CD8-positive, alpha-beta memory T cell (primary cell): ENCODE results near the gene PATJ. TPM values are rescaled to one million over a fixed set of nuclear protein-coding genes. Genes with fewer than 3 reads are reported as not detected.

Source experiments
- CTCF ChIA-PET: fragments of 350-600 bp; sonication (Branson Sonifier 250); formaldehyde crosslinking; loops from one replicate; lab custom pipeline; 2021; ENCODE audit warnings: antibody characterized with exemption; lab: Charles Lee
- POLR2A ChIA-PET: fragments of 350-600 bp; sonication (Branson Sonifier 250); formaldehyde crosslinking; loops from one replicate; lab custom pipeline; 2021; ENCODE audit warnings: antibody characterized with exemption; lab: Charles Lee
- DNase-seq, 5 donors: peaks; one replicate each; pipeline versions ENCODE4 v3.0.0 to v3.0.0-alpha.2; 2020 to 2022; ENCODE audit warnings: mixed read lengths in 1 of 5
- H3K27ac ChIP-seq: one replicate; pipeline ENCODE4 v1.7.0; 2013; ENCODE audit warnings: low read depth, mild to moderate bottlenecking, low read length, moderate library complexity
- H3K27me3 ChIP-seq: 2 replicates; pipeline ENCODE4 v1.7.0; 2013; ENCODE audit warnings: low read length, mild to moderate bottlenecking; ENCODE audit not compliant: insufficient read depth, poor library complexity, severe bottlenecking
- H3K36me3 ChIP-seq: 2 replicates; pipeline ENCODE4 v1.7.0; 2013; ENCODE audit warnings: mild to moderate bottlenecking, low read length, moderate library complexity; ENCODE audit not compliant: insufficient read depth
- H3K4me1 ChIP-seq: 2 replicates; pipeline ENCODE4 v1.7.0; 2013; ENCODE audit warnings: mild to moderate bottlenecking, low read length, moderate library complexity; ENCODE audit not compliant: insufficient read depth
- H3K4me3 ChIP-seq: 2 replicates; pipeline ENCODE4 v1.7.0; 2013; ENCODE audit warnings: mild to moderate bottlenecking, low read length
- H3K9me3 ChIP-seq: 2 replicates; pipeline ENCODE4 v1.7.0; 2013; ENCODE audit warnings: mild to moderate bottlenecking, low read length
- H3K27ac Mint-ChIP-seq, 8 donors: one replicate each; pipeline ENCODE4 v1.8.0; 2020 to 2021; ENCODE audit warnings: mixed read lengths in 8 of 8, mild to moderate bottlenecking in 6 of 8, inconsistent platforms in 3 of 8, moderate library complexity in 3 of 8
- H3K27me3 Mint-ChIP-seq, 2 donors: one replicate each; pipeline ENCODE4 v1.8.0; 2020 to 2021; ENCODE audit warnings: mixed read lengths in 2 of 2, mild to moderate bottlenecking in 1 of 2, moderate library complexity in 1 of 2
- H3K36me3 Mint-ChIP-seq, 3 donors: one replicate each; pipeline ENCODE4 v1.8.0; 2020 to 2021; ENCODE audit warnings: mixed read lengths in 3 of 3, inconsistent platforms in 1 of 3, mild to moderate bottlenecking in 1 of 3
- H3K4me1 Mint-ChIP-seq, 3 donors: one replicate each; pipeline ENCODE4 v1.8.0; 2020 to 2021; ENCODE audit warnings: mixed read lengths in 3 of 3, inconsistent platforms in 1 of 3, mild to moderate bottlenecking in 1 of 3
- H3K4me3 Mint-ChIP-seq, 7 donors: one replicate each; pipeline ENCODE4 v1.8.0; 2020 to 2021; ENCODE audit warnings: mixed read lengths in 7 of 7, mild to moderate bottlenecking in 6 of 7, moderate library complexity in 4 of 7, inconsistent platforms in 2 of 7
- H3K9me3 Mint-ChIP-seq, 5 donors: one replicate each; pipeline ENCODE4 v1.8.0; 2020 to 2022; ENCODE audit warnings: mixed read lengths in 5 of 5, mild to moderate bottlenecking in 3 of 5, moderate library complexity in 2 of 5, inconsistent platforms in 1 of 5
- polyA plus RNA-seq: library from polyadenylated mRNA; unstranded; fragments of 300-500 nt; fragmentation: Illumina TruSeq; gene quantifications from one replicate; pipeline ENCODE4 v1.2.3, GENCODE V29; 2021
- total RNA-seq, 2 experiments: library from RNA; stranded (reverse); gene quantifications; one replicate each; pipeline ENCODE4 v1.2.3, GENCODE V29; 2021

Gene PATJ
- total and polyA plus RNA-seq, 3 experiments from 2014 or later, result 9.8 to 24.4 (median 10.3) TPM

- peak in 2 of 5 donors; percentile 8 to 49 for DNase-seq
- Mint-ChIP-seq H3K4me1 (peaks cover 29 to 47% (median 47%) of the 10 kb centered on the region in 3 donors), H3K27ac (peak overlapping the region; percentile 36 to 92 (median 78)), H3K27me3 (peaks cover 0 to 2% of the 10 kb centered on the region in 2 donors), H3K36me3 (peaks cover 0 to 6% (median 0%) of the 10 kb centered on the region in 3 donors), H3K4me3 (peak overlapping the region; percentile 67 to 95 (median 81)), H3K9me3 (no peaks in the 10 kb centered on the region)
- Histone ChIP-seq H3K4me3 (peak overlapping the region; percentile 73), H3K27me3 (no peaks in the 10 kb centered on the region), H3K27ac (no peak overlapping the region), H3K4me1 (peaks cover 8% of the 10 kb centered on the region), H3K36me3 (no peaks in the 10 kb centered on the region), H3K9me3 (no peaks in the 10 kb centered on the region)
- ChIA-PET CTCF (interaction anchor here (1.3 kb wide), 1 partner anchor 99 kb away, joined by 3 read pairs; no protein-coding TSS in a partner anchor), POLR2A (interaction anchor here (0.6 kb wide), 1 partner anchor 530 kb away, joined by 3 read pairs; no protein-coding TSS in a partner anchor)
These were observed 545 bp downstream of the PATJ start for GRCh38 chr1:61742620-61743430.

GRCh38 chr1:61743431-61743705, 1.1 kb downstream of the PATJ start:
- H3K27me3 ChIP-seq, result no peaks in the 10 kb centered on the region
- H3K4me3 Mint-ChIP-seq, result peak overlapping the region; percentile 67 to 84 (median 75)
- H3K4me3 ChIP-seq, result no peak overlapping the region
- peaks cover 29 to 47% (median 47%) of the 10 kb centered on the region in 3 donors for H3K4me1 Mint-ChIP-seq
- peak overlapping the region; percentile 36 to 92 (median 78) for H3K27ac Mint-ChIP-seq
- CTCF ChIA-PET, result interaction anchor here (1.3 kb wide), 1 partner anchor 99 kb away, joined by 3 read pairs; no protein-coding TSS in a partner anchor
- no peaks in the 10 kb centered on the region for H3K36me3 ChIP-seq
- H3K27ac ChIP-seq, result no peak overlapping the region
- POLR2A ChIA-PET, result interaction anchor here (0.6 kb wide), 1 partner anchor 529 kb away, joined by 3 read pairs; no protein-coding TSS in a partner anchor
- no peak for DNase-seq
- H3K27me3 Mint-ChIP-seq, result peaks cover 0 to 2% of the 10 kb centered on the region in 2 donors
- no peaks in the 10 kb centered on the region for H3K9me3 ChIP-seq
- peaks cover 8% of the 10 kb centered on the region for H3K4me1 ChIP-seq
- H3K9me3 Mint-ChIP-seq, result no peaks in the 10 kb centered on the region
- peaks cover 0 to 6% (median 0%) of the 10 kb centered on the region in 3 donors for H3K36me3 Mint-ChIP-seq

- Histone ChIP-seq H3K9me3 (no peaks in the 10 kb centered on the region), H3K27ac (no peak overlapping the region), H3K36me3 (no peaks in the 10 kb centered on the region), H3K27me3 (no peaks in the 10 kb centered on the region), H3K4me1 (peaks cover 8% of the 10 kb centered on the region), H3K4me3 (no peak overlapping the region)
- Mint-ChIP-seq H3K4me3 (peak overlapping the region; percentile 0 to 84 (median 73)), H3K27ac (peak overlapping the region; percentile 5 to 93 (median 80)), H3K36me3 (peaks cover 0 to 7% (median 0%) of the 10 kb centered on the region in 3 donors), H3K9me3 (no peaks in the 10 kb centered on the region), H3K4me1 (peaks cover 28 to 47% (median 47%) of the 10 kb centered on the region in 3 donors), H3K27me3 (peaks cover 0 to 2% of the 10 kb centered on the region in 2 donors)
- peak in 1 of 5 donors; percentile 8 for DNase-seq
- POLR2A ChIA-PET, result interaction anchor here (0.6 kb wide), 1 partner anchor 529 kb away, joined by 3 read pairs; no protein-coding TSS in a partner anchor
- CTCF ChIA-PET, result interaction anchor here (0.6 to 1.3 kb wide), 2 partner anchors 10 to 100 kb away, joined by 3 read pairs; no protein-coding TSS in a partner anchor
These were observed 1.7 kb downstream of the PATJ start for GRCh38 chr1:61743716-61744580.

GRCh38 chr1:61746813-61747212, 4.5 kb downstream of the PATJ start:
- no peak overlapping the region for H3K4me3 Mint-ChIP-seq
- H3K4me1 Mint-ChIP-seq, result peaks cover 21 to 44% (median 36%) of the 10 kb centered on the region in 3 donors
- no peak overlapping the region for H3K4me3 ChIP-seq
- H3K27me3 ChIP-seq, result no peaks in the 10 kb centered on the region
- peak overlapping the region in 2 of 8 donors; percentile 21 to 22 for H3K27ac Mint-ChIP-seq
- H3K9me3 ChIP-seq, result no peaks in the 10 kb centered on the region
- H3K27ac ChIP-seq, result no peak overlapping the region
- no peaks in the 10 kb centered on the region for H3K27me3 Mint-ChIP-seq
- POLR2A ChIA-PET, result no interaction called here
- no peaks in the 10 kb centered on the region for H3K36me3 ChIP-seq
- H3K36me3 Mint-ChIP-seq, result peaks cover 0 to 8% (median 0%) of the 10 kb centered on the region in 3 donors
- CTCF ChIA-PET, result no interaction called here
- H3K4me1 ChIP-seq, result peaks cover 1% of the 10 kb centered on the region
- DNase-seq, result no peak
- H3K9me3 Mint-ChIP-seq, result no peaks in the 10 kb centered on the region

- peaks cover 0 to 5% (median 0%) of the 10 kb centered on the region in 3 donors for H3K36me3 Mint-ChIP-seq
- H3K27ac Mint-ChIP-seq, result peak overlapping the region in 1 of 8 donors; percentile 32
- ChIA-PET POLR2A (interaction anchor here (0.7 kb wide), 2 partner anchors 22 to 146 kb away, joined by 3 read pairs; no protein-coding TSS in a partner anchor), CTCF (no interaction called here)
- DNase-seq, result no peak
- Histone ChIP-seq H3K4me1 (no peaks in the 10 kb centered on the region), H3K9me3 (no peaks in the 10 kb centered on the region), H3K27ac (no peak overlapping the region), H3K4me3 (no peak overlapping the region), H3K27me3 (no peaks in the 10 kb centered on the region), H3K36me3 (no peaks in the 10 kb centered on the region)
- peaks cover 15 to 38% (median 29%) of the 10 kb centered on the region in 3 donors for H3K4me1 Mint-ChIP-seq
- H3K9me3 Mint-ChIP-seq, result no peaks in the 10 kb centered on the region
- no peak overlapping the region for H3K4me3 Mint-ChIP-seq
- no peaks in the 10 kb centered on the region for H3K27me3 Mint-ChIP-seq
These were observed 6.3 kb downstream of the PATJ start for GRCh38 chr1:61748566-61748965.

- Histone ChIP-seq H3K4me3 (no peak overlapping the region), H3K36me3 (no peaks in the 10 kb centered on the region), H3K4me1 (no peaks in the 10 kb centered on the region), H3K27me3 (no peaks in the 10 kb centered on the region), H3K9me3 (no peaks in the 10 kb centered on the region), H3K27ac (no peak overlapping the region)
- ChIA-PET CTCF (no interaction called here), POLR2A (interaction anchor here (1.1 kb wide), 1 partner anchor 53 kb away, joined by 4 read pairs; no protein-coding TSS in a partner anchor)
- Mint-ChIP-seq H3K9me3 (no peaks in the 10 kb centered on the region), H3K4me1 (peaks cover 11 to 34% (median 28%) of the 10 kb centered on the region in 3 donors), H3K27me3 (no peaks in the 10 kb centered on the region), H3K4me3 (no peak overlapping the region), H3K27ac (no peak overlapping the region), H3K36me3 (peaks cover 0 to 5% (median 0%) of the 10 kb centered on the region in 3 donors)
- no peak for DNase-seq
These were observed 7.3 kb downstream of the PATJ start for GRCh38 chr1:61749574-61749973.

GRCh38 chr1:61752921-61753389, 10.7 kb downstream of the PATJ start:
- no peak overlapping the region for H3K4me3 Mint-ChIP-seq
- H3K9me3 Mint-ChIP-seq, result no peaks in the 10 kb centered on the region
- H3K36me3 ChIP-seq, result no peaks in the 10 kb centered on the region
- POLR2A ChIA-PET, result no interaction called here
- CTCF ChIA-PET, result no interaction called here
- no peaks in the 10 kb centered on the region for H3K27me3 Mint-ChIP-seq
- peaks cover 4 to 28% (median 20%) of the 10 kb centered on the region in 3 donors for H3K4me1 Mint-ChIP-seq
- no peak overlapping the region for H3K27ac Mint-ChIP-seq
- no peaks in the 10 kb centered on the region for H3K9me3 ChIP-seq
- H3K4me3 ChIP-seq, result no peak overlapping the region
- no peak for DNase-seq
- H3K4me1 ChIP-seq, result no peaks in the 10 kb centered on the region
- H3K27ac ChIP-seq, result no peak overlapping the region
- no peaks in the 10 kb centered on the region for H3K27me3 ChIP-seq
- peaks cover 0 to 10% (median 4%) of the 10 kb centered on the region in 3 donors for H3K36me3 Mint-ChIP-seq
